Fibroblast of peridontal ligament (primary cell): Measurements from ENCODE around the gene NSD2.
"Not testable (repeated sequence)": the region's sequence is repeated elsewhere in the genome, so short reads cannot be mapped to it uniquely, and the experiment has no call there.

Source experiments
- DNase-seq: peaks from one replicate; pipeline ENCODE4 v3.0.0-alpha.2; 2010; ENCODE audit errors: extremely low read depth

The NSD2 gene

DNA sequence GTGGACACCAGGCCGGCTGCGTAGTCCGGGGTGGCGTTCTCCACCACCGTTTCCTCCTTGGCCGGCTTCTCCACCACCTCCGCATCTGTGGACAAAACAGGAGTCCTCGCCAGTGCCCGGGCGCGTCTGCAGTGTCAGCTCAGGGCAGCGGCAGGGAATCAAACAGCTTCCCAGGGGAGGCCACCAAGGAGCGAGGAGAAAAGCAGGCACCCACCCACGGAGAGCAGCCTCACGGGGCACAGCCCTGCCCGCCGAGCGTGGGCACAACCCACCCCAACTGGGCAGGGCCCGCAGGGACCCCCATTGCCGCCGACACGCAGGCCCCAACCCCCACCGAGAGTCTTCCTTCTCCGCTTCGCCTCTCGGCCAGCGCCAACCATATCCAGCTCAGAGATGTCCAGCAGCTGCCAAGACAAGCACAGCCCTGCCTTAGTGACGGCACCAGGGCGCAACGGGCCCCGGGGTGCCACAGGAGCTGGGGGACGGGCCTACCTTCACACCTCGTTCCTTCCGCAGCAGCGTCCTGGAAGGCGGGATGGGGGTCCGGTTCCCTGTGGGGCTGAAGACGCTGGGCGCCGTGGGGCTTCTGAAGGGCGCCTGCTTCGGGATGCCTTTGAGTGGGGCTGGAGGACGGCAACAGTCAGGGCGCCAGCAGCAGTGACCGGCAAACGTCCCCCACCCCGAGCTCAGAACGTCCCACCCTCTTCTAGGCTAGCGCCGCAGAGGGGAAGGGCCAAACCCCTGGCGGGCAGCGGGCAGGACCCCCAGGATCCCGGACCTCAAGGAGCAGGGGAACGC, 114.8 kb downstream of the NSD2 start:
- DNase-seq, result no peak

DNA sequence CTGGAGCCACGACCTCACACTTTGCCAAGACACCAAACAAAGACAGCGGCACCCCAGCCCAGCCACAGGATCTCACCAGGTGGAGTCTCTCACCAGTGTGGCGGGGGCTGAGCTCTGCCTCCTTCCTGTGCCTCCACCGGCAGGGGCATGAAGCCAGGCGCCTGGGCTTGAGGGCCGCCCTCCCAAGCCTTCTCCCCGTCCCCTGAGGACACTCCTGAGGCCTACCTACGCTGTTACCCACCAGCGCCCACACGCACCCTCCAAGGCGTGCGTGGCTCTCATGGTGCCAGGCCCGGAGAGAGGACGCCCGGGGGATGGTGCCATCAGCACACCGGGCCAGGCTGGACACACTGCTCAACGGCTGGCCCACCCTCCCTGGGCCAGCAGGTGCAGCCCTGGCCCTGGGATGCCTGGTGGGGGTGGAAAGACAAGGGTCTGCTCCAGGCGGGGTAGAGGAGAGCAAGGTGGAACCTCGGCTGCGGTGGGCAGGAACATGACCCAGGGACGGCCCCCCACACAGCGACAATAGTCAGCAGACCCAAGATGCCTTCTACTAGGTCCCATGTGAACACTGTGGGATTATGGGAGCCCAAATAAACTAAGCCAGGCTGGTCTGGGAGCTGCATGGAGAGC, 115.5 kb downstream of the NSD2 start:
- DNase-seq, result no peak

DNA sequence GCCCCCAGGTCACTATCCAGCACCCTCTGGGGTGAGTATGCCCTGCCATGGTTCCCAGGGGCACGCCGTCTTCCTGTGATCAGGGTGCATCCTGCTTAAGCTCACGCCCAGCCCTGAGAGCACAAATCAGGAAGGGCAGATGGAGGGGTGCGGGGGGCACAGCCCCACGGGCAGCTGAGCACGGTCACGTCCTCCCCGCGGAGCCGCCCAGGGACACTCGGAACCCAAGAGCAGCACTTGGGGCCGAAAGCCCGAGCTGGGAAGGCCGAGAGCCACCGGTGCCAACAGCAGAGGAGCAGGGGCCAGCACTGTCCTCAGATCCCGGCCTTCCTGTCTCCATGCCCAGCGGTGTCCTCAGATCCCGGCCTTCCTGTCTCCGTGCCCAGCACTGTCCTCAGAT, 116.1 kb downstream of the NSD2 start:
- no peak for DNase-seq

DNA sequence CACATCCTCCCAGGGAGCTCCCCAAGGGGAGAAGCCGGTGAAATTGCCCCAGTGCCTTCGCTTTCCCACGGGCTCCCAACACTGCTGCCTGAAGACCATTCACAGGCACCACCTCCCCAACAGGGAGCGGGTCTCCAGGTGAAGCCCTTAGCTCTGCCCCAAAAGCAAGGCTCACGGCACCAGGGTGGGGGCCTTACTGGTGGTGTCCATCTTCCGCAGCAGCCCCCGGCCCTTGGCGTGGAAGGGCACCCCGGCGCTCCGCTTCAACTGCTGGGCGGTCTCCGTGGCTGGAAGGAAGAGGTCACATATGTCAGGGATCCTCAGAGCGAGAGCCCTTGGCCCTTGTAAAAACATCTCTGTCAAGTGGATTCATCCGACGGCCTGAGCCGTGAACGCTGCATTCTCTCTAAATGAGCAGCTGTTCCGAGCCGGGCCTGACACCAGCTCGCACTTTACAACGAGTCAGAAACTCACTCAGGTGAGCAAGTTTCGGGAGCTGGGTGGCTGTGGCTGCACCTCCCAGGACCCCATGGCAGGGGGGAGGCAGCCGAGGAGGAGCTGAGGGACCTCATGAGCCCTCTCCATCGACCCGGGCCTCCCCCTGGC, 116.6 kb downstream of the NSD2 start:
- DNase-seq, result no peak

DNA sequence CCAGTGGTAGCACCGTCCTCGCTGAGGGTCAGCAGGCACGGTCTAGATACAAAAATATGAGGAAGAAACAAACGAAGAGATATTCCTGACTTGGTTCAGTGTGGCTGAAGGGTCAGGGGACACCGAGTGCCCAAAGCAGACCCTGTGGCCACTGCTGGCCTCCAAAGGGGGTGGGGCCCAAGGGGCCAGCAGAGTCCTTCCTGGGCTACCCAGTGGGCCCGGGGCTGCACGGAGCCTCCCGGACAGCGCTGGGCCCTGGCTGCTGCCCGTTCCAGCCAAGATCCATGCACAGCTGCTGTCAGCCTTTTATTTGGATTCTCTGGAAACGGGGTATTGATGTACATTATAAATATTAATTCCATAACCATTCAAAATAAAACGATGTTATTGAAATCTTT, 117.1 kb downstream of the NSD2 start:
- no peak for DNase-seq

DNA sequence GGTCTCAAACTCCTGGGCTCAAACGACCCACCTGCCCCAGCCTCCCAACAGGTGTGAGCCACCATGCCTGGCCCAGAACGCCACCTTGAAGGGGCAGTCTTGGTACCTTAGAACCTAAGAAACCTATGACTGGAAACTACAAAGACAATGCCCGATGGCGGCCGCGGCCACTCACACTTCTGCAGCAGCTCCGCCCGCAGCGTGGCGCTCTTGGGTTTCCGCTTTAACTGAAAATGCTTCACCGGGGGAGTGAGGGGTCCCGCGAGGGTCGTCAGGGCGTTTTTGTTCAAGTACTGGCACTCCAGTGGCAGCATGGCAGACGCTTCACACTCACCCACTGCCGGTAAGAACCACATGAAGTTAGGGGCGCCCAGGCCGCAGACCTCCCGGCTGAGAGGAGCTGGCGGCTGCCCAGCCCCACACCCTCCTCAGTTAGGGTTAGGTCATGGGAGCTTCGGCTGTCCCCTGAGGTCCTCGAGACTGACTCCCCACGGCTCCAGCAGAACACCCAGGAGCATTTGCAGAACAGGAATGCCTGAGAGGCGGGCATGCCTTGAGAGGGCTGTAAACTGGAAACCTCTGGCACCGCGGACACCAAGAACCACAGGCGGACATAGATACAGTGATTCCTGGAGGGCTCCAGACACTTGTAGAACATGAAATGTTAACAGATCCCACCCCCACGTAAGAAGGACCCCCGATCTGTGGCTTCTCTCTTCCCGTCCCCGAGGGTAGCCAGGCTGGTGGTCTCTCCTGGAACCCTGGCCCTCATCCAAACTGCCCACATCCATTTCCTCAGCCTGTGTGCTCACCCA, 118.5 kb downstream of the NSD2 start:
- no peak for DNase-seq

DNA sequence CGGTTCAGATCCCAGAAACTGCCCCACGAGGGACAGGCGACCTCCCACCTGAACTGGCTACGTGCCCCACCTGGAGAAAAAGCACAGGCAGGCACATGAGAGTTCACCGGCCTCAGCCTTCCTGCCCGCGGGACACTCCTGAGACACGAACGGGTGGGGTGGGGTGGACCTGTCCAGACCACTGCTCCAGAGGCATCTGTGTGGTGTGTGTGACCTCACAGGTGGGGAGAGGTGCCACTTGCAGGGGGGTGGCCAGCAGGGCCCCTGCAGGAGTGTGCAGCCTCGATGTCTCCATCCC, 119.1 kb downstream of the NSD2 start:
- no peak for DNase-seq

DNA sequence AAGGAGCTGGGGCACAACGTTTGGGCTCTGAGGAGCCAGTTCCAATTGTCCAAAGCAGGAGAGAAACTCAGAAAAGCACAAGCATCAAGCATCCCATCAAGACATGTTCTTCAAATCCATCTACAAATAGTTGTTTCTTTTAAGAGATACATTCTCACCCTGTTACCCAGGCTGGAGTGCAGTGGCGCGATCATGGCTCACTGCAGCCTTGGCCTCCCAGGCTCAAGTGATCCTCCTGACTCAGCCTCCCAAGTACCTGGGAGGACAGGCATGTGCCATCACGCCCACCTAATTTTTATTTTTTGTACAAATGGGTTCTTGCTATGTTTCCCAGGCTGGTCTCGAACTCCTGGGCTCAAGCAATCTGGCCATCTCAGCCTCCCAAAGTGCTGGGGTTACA, 119.5 kb downstream of the NSD2 start:
- no peak for DNase-seq

DNA sequence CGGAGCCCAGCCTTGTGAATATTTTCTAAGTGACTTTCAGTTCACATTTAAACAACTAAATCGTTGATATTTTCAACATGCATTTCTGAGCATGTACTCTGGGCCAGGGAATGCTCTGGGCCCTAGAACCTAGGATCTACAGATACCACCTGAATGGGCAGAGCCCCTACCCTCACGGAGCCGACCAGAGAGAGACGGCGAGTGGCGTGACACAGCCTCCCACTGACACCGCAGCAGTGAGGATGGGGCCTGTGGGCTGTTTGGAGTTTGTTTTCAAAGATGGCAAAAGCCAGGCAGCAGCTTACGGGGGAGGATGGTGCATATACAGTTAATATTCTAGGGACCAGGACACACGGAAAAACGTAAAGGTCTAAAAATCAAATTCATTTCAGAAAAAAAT, 119.9 kb downstream of the NSD2 start:
- no peak for DNase-seq

DNA sequence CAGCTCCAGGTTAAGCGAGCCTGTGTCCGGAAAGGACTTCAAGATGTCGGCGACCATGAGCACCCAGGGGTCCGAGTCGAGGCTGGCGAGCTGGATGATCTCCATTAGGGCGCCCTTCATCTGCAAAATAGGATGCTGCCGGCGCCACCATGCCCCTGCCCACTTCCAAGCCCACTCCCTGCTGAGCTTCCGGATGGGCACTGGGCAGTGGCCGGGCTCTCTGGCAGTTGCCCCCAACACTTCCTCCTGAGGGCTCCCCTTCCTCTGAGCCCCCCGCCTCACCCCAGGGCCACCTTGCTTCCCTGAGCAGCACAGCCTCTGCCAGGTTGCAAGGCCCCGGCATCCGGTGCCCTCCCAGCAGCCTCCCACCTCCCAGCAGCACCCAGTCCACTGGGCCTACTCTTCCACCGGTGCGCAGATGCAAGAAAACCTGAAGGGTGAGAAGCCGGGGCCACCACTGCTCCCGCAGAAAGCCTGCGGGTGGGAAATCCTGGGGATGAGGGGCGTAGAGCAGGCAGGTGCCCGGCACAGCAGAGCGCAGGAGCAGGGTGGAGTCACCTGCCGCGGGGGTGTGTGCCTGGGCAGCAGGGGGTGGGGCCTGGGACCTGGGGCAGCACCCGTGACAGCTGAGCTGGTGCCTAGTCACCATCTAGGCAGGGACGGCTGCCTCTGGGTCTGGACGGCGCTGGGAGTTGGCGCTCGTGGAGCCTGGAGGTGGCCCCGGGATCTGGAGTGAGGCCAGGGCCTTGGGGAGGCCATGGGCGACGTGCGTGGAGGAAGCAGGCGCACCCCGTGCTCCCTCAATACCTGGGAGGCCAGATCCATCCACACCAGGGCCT, 120.6 kb downstream of the NSD2 start:
- DNase-seq, result no peak

DNA sequence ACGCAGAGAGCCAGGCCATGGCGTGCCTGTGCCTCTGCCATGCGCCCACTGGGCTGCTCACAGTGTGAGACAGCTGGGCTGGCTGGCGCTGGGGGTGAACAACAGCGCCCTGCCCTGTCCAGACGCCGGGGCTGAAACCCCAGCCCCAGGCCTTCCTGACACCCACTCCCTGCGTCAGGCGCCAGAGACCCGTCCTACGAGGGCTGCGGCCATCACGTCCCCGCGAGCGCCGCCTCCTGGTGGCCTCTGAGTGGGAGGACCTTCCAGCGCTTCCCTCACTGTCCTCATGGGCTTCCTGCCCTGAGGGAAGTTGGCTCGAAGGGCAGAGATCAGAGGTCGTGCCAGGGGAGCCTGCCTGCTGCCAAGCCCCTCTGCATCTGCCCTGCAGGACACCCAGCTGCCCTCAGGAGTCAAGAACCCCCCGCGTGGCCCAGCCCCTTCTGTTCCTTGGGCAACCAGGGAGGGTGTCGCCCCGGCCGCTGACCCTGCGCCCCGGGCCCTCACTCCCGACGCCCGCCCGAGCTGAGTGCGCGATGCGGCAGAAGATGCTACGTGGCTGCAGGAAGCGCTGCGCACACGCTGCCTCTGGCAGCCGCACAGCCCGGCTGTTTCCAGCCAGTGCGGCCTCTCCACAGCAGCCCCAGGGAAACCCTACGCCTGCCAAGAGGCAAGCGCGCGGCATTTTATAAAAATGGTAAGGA, 121.4 kb downstream of the NSD2 start:
- DNase-seq, result no peak

DNA sequence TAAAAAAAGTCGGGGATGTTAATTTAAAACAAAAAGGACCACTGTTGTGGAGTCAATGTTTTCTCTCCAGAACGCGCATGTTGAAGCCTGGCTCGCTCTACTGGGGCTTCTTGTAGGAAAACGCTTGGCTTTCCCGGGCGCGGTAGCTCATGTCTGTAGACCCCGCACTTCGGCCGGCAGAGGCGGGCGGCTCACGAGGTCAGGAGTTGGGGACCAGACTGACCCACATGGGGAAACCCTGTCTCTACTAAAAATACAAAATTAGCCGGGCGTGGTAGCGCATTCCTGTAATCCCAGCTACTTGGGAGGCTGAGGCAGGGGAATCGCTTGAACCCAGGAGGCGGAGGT, 122.0 kb downstream of the NSD2 start:
- DNase-seq, result no peak

DNA sequence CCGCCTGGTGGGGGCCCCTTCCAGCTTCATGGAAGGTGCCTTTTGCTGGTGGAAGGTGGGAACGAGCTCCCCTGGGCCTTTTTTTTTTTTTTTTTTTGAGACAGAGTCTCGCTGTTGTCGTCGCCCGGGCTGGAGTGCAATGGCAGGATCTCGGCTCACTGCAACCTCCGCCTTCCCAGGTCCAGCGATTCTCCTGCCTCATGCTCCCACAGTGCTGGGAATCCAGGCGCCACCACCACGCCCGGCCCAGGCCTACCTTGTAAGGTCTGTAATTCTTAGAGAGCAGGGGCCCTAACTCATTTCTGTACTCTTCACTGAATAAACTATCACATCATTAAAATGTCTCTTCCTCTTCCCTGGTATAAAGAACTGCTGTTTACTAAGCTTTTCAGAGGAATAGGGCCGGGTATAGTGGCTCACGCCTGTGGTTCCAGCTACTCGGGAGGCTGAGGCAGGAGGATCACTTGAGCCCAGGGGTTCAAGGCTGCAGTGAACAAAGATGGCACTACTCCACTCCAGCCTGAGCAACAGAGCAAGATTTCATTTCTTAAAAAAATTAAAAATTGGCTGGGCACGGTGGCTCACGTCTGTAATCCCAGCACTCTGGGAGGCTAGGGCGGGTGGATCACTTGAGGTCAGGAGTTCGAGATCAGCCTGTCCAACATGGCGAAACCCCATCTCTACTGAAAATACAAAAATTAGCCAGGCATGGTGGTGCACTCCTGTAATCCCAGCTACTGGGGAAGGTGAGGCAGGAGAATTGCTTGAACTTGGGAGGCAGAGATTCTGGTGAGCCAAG, 122.7 kb downstream of the NSD2 start:
- DNase-seq, result not testable (repeated sequence)

DNA sequence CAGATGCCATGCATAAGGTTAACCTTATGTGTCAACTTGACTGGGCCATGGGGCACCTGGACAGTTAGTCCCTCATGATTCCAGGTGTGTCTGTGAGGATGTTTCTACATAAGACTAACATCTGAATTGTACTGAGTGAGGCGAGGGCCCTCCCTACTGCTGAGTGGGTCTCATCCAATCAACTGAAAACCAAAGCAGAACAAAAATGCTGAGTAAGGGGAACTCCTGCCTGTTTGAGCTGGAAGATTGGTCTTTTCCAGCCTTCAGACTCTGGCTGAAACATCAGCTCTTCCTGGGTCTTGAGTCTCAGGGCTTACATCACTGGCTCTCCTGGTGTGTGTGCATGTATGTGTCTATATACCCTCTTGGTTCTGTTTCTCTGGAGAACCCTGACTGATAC, 123.7 kb downstream of the NSD2 start:
- DNase-seq, result no peak

DNA sequence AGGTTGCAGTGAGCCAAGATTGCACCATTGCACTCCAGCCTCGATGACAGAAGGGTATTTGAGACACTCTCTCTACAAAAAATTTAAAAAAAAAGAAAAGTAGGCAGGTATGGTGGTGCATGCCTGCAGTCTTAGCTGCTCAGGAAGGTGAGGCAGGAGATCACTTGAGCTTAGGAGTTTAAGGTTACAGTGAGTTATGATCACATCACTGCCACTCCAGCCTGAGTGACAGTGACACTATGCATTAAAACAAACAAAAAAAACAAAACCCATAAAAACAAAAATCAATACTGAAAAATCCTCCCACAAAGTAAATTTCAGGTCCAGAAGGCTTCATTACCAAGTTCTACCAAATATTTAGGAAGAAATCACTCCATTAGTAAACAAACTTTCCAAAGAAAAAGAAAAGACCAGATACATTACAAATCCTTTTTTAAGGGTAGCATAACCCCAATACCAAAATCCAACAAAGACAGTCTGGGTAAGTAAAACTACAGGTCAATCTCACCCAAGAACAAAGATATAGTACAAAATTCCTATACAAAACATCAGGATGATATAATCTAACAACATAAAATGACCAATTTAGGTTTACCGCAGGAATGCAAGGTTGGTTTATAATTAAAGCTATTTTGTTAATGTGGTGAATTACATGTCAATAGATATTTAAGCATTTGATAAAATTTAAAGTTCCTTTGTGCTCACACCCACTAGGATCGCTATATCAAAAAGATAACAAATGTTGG, 125.8 kb downstream of the NSD2 start:
- DNase-seq, result no peak

DNA sequence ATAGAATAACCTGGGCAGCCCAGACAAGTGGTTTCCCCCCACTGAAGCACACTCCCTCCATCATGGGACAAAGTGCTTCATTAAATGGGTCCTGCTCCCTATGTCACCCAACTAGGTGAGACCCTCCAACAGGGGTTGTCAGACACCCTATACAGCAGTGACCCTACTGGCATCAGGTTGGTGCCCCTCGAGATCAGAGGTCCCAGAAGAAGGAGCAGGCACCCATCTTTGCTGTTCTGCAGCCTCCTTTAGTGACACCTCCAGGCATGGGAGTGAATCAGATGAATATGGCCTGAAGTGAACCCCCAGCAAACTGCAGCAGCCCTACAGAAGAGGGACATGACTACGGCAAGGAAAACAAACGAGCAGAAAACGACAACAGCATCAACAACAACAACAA, 126.5 kb downstream of the NSD2 start:
- no peak for DNase-seq

DNA sequence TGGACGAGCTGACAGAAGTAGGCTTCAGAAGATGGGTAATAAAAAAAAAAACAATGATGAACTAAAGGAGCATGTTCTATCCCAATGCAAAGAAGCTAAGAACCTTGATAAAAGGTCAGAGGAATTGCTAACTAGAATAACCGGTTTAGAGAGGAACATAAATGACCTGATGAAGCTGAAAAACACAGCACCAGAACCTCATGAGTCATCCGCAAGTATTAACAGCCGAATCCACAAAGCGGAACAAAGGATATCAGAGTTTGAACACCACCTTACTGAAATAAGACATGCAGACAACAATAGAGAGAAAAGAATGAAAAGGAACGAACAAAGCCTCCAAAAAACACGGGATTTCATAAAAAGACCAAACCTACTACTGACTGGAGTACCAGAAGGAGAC, 127.1 kb downstream of the NSD2 start:
- no peak for DNase-seq

DNA sequence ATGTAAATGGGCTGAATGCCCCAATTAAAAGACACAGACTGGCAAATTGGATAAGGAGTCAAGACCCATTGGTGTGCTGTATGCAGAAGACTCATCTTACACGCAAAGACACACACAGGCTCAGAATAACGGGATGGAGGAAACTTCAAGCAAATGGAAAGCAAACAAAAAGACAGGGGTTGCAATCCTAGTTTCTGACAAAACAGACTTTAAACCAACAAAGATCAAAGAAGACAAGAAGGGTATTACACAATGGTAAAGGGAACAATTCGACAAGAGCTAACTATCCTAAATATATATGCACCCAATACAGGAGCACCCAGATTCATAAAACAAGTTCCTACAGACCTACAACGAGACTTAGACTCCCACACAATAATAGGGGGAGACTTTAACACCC, 128.1 kb downstream of the NSD2 start:
- DNase-seq, result not testable (repeated sequence)

DNA sequence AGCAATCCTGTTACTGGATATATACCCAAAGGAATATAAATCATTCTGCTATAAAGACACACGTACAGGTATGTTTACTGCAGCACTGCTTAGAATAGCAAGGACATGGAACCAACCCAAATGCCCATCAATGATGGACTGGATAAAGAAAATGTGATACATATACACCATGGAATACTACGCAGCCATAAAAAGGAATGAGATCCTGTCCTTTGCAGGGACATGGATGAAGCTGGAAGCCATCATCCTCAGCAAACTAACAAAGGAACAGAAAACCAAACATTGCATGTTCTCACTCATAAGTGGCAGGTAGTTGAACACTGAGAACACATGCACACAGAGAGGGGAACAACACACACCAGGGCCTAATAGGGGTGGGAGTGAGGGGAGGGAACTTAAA, 132.2 kb downstream of the NSD2 start:
- not testable (repeated sequence) for DNase-seq

DNA sequence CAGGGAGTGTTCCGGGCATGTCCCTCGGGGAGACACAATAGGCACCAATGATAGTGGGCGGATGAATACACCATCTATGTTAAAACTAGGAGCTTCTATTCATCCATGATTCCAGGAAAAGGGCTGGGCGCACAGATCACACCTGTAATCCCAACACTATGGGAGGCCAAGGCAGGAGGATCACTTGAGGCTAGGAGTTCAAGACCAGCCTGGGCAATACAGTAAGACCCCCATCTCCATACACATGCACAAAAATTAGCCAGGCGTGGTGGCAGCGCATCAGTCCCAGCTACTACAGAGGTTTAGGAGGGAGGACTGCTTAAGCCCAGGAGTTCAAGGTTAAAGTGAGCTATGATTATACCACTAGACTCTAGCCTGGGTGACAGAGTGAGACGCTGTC, 135.2 kb downstream of the NSD2 start:
- DNase-seq, result no peak
